Liver (tissue), 9 donors: ENCODE data around the gene LRP4. TPM values are rescaled to one million over a fixed set of nuclear protein-coding genes. Genes with fewer than 3 reads are reported as not detected.

ENCODE experiments used
- DNase-seq: peaks from one replicate; pipeline ENCODE4 v3.0.0-alpha.2; 2017; ENCODE audit warnings: low spot score
- H3K27ac ChIP-seq, 2 donors: one replicate each; pipeline ENCODE4 v1.7.0; 2013; ENCODE audit warnings: inconsistent platforms in 2 of 2, low read length in 2 of 2, control low read depth in 1 of 2, low read depth in 1 of 2, mild to moderate bottlenecking in 1 of 2
- H3K27me3 ChIP-seq, 4 donors: one replicate each; pipeline versions ENCODE4 v1.6.1 to v1.7.0; 2013; ENCODE audit warnings: low read length in 3 of 4, inconsistent platforms in 1 of 4, mild to moderate bottlenecking in 1 of 4, moderate library complexity in 1 of 4; ENCODE audit not compliant: control insufficient read depth in 4 of 4, insufficient read depth in 4 of 4
- H3K36me3 ChIP-seq, 4 donors: one replicate each; pipeline versions ENCODE4 v1.6.1 to v1.7.0; 2013; ENCODE audit warnings: low read length in 3 of 4, mild to moderate bottlenecking in 3 of 4, low read depth in 1 of 4, moderate library complexity in 1 of 4; ENCODE audit not compliant: control insufficient read depth in 4 of 4, insufficient read depth in 3 of 4
- H3K4me1 ChIP-seq, 4 donors: one replicate each; pipeline versions ENCODE4 v1.6.1 to v1.7.0; 2013; ENCODE audit warnings: low read length in 3 of 4, mild to moderate bottlenecking in 3 of 4, moderate library complexity in 1 of 4; ENCODE audit not compliant: control insufficient read depth in 4 of 4, insufficient read depth in 4 of 4
- H3K4me3 ChIP-seq, 3 donors: one replicate each; pipeline versions ENCODE4 v1.6.1 to v1.7.0; 2013; ENCODE audit warnings: low read length in 3 of 3, control low read depth in 1 of 3, low read depth in 1 of 3, mild to moderate bottlenecking in 1 of 3
- H3K9ac ChIP-seq, 2 donors: one replicate each; pipeline ENCODE4 v1.7.0; 2013; ENCODE audit warnings: low read length in 2 of 2, mild to moderate bottlenecking in 2 of 2, moderate library complexity in 2 of 2, control low read depth in 1 of 2, low read depth in 1 of 2
- H3K9me3 ChIP-seq, 4 donors: one replicate each; pipeline versions ENCODE4 v1.6.1 to v1.7.0; 2013; ENCODE audit warnings: low read length in 3 of 4; ENCODE audit not compliant: control insufficient read depth in 4 of 4
- ATF3 ChIP-seq: IDR thresholded peaks from 2 replicates; pipeline ENCODE4 v1.6.1; 2016; ENCODE audit warnings: antibody characterized with exemption
- CTCF ChIP-seq: fragments of 150-350 bp; IDR thresholded peaks from 2 replicates; pipeline ENCODE4 v1.5.1; 2017; ENCODE audit warnings: improper control_type of control experiment, low read depth, low read length; ENCODE audit not compliant: missing input control
- EGR1 ChIP-seq, 2 donors: IDR thresholded peaks; 2 replicates each; pipeline ENCODE4 v1.6.1; 2016 to 2018; ENCODE audit warnings: antibody characterized with exemption in 2 of 2, low read depth in 2 of 2
- FOXA1 ChIP-seq: IDR thresholded peaks from 2 replicates; pipeline ENCODE4 v1.6.1; 2016; ENCODE audit warnings: antibody characterized with exemption
- FOXA2 ChIP-seq: IDR thresholded peaks from 2 replicates; pipeline ENCODE4 v1.6.1; 2016; ENCODE audit warnings: antibody characterized with exemption
- GABPA ChIP-seq, 2 donors: IDR thresholded peaks in 1 of 2; conservative IDR thresholded peaks in 1 of 2; 2 replicates each; pipeline ENCODE4 v1.6.1; 2016; ENCODE audit warnings: antibody characterized with exemption in 2 of 2, mild to moderate bottlenecking in 1 of 2, moderate library complexity in 1 of 2
- HNF4A ChIP-seq, 2 donors: conservative IDR thresholded peaks; 2 replicates each; pipeline ENCODE4 v1.6.1; 2016; ENCODE audit warnings: antibody characterized with exemption in 2 of 2, mild to moderate bottlenecking in 2 of 2
- HNF4G ChIP-seq: IDR thresholded peaks from 2 replicates; pipeline ENCODE4 v1.6.1; 2016; ENCODE audit warnings: antibody characterized with exemption
- JUND ChIP-seq, 2 donors: IDR thresholded peaks; 2 replicates each; pipeline ENCODE4 v1.6.1; 2016; ENCODE audit warnings: antibody characterized with exemption in 2 of 2
- MAX ChIP-seq: IDR thresholded peaks from 2 replicates; pipeline ENCODE4 v1.6.1; 2016; ENCODE audit warnings: antibody characterized with exemption
- NR2F2 ChIP-seq: IDR thresholded peaks from 2 replicates; pipeline ENCODE4 v1.6.1; 2016; ENCODE audit warnings: antibody characterized with exemption
- RAD21 ChIP-seq, 2 donors: IDR thresholded peaks; 2 replicates each; pipeline ENCODE4 v1.6.1; 2016; ENCODE audit warnings: antibody characterized with exemption in 2 of 2, mild to moderate bottlenecking in 2 of 2
- REST ChIP-seq: IDR thresholded peaks from 2 replicates; pipeline ENCODE4 v1.6.1; 2016; ENCODE audit warnings: antibody characterized with exemption, mild to moderate bottlenecking
- RXRA ChIP-seq, 2 donors: IDR thresholded peaks; 2 replicates each; pipeline ENCODE4 v1.6.1; 2017 to 2018; ENCODE audit warnings: antibody characterized with exemption in 2 of 2, mild to moderate bottlenecking in 1 of 2
- SP1 ChIP-seq: IDR thresholded peaks from 2 replicates; pipeline ENCODE4 v1.6.1; 2018; ENCODE audit warnings: antibody characterized with exemption, mild to moderate bottlenecking
- TAF1 ChIP-seq: conservative IDR thresholded peaks from 2 replicates; pipeline ENCODE4 v1.6.1; 2016; ENCODE audit warnings: antibody characterized with exemption, mild to moderate bottlenecking
- YY1 ChIP-seq: IDR thresholded peaks from 2 replicates; pipeline ENCODE4 v1.6.1; 2016; ENCODE audit warnings: antibody characterized with exemption, mild to moderate bottlenecking
- ZBTB33 ChIP-seq: IDR thresholded peaks from 2 replicates; pipeline ENCODE4 v1.6.1; 2016; ENCODE audit warnings: antibody characterized with exemption
- WGBS: extraction: QIAGEN DNeasy Blood & Tissue Kit; methylation state at CpG from one replicate; pipeline ENCODE4 v1.1.7; 2013; 5-methylcytosine and 5-hydroxymethylcytosine counted together
- polyA plus RNA-seq, 2 donors: library from polyadenylated mRNA; stranded (reverse) in 1 of 2; unstranded in 1 of 2; fragments of 200-250 nt in 1 of 2; fragments of >200 nt in 1 of 2; fragmentation: Nextera tagmentation in 1 of 2; extraction: Ambion mirVana in 1 of 2; gene quantifications; one replicate each; pipeline versions ENCODE4 v1.2.1 to v1.2.3, GENCODE V29; 2013 to 2015
- total RNA-seq, 2 donors: library from RNA; depleted of rRNA; stranded (reverse); fragments of >200 nt; gene quantifications; one replicate each; pipeline ENCODE4 v1.2.3, GENCODE V29; 2014
- donor health status: healthy.
- donor health status: healthy.
- donor health status: healthy.
- donor health status: healthy.
- donor health status: healthy.

Gene LRP4
- total and polyA plus RNA-seq, 4 donors = 0.50 to 3.1 (median 0.90) TPM

GRCh38 chr11:46903846-46904245 is 14.5 kb downstream of the LRP4 start:
- H3K9ac ChIP-seq = no peak overlapping the region
- no peak overlapping the region for H3K4me3 ChIP-seq
- H3K27ac ChIP-seq = no peak overlapping the region
- 88% methylated on average over 10 of the region's 10 CpGs for WGBS
- TF ChIP-seq FOXA2 = no peak
- TF ChIP-seq RAD21 (IDR thresholded peaks at IDR 0.05) = no peak
- TF ChIP-seq TAF1 = no peak
- TF ChIP-seq GABPA (IDR thresholded peaks at IDR 0.05 in 1 of 2, conservative IDR thresholded peaks at IDR 0.05 in 1 of 2) = no peak
- no peak for TF ChIP-seq ATF3
- no peak for TF ChIP-seq MAX
- no peak for TF ChIP-seq HNF4A (conservative IDR thresholded peaks at IDR 0.05)
- TF ChIP-seq SP1 = no peak
- TF ChIP-seq ZBTB33 = no peak
- no peak for TF ChIP-seq CTCF
- TF ChIP-seq FOXA1 = no peak
- no peak for TF ChIP-seq NR2F2
- no peak for TF ChIP-seq HNF4G
- TF ChIP-seq RXRA (IDR thresholded peaks at IDR 0.05) = no peak
- TF ChIP-seq EGR1 (IDR thresholded peaks at IDR 0.05; ENCODE audit: low read depth in 2 of 2) = no peak
- no peaks in the 10 kb centered on the region for H3K4me1 ChIP-seq
- DNase-seq = no peak
- no peaks in the 10 kb centered on the region for H3K9me3 ChIP-seq
- H3K36me3 ChIP-seq = no peaks in the 10 kb centered on the region
- H3K27me3 ChIP-seq = no peaks in the 10 kb centered on the region

- WGBS = 92% methylated on average over 6 of the region's 6 CpGs
- Histone ChIP-seq H3K4me1 (no peaks in the 10 kb centered on the region), H3K9me3 (no peaks in the 10 kb centered on the region), H3K4me3 (no peak overlapping the region), H3K27ac (no peak overlapping the region), H3K9ac (no peak overlapping the region), H3K36me3 (no peaks in the 10 kb centered on the region), H3K27me3 (no peaks in the 10 kb centered on the region)
- no peak for TF ChIP-seq JUND (IDR thresholded peaks at IDR 0.05)
- TF ChIP-seq HNF4G = no peak
- no peak for TF ChIP-seq YY1
- no peak for TF ChIP-seq RAD21 (IDR thresholded peaks at IDR 0.05)
- no peak for TF ChIP-seq SP1
- no peak for TF ChIP-seq HNF4A (conservative IDR thresholded peaks at IDR 0.05)
- TF ChIP-seq ATF3 = no peak
- TF ChIP-seq GABPA (IDR thresholded peaks at IDR 0.05 in 1 of 2, conservative IDR thresholded peaks at IDR 0.05 in 1 of 2) = no peak
- no peak for TF ChIP-seq NR2F2
- TF ChIP-seq TAF1 = no peak
- no peak for TF ChIP-seq CTCF
- TF ChIP-seq FOXA1 = no peak
- no peak for TF ChIP-seq REST
- no peak for TF ChIP-seq RXRA (IDR thresholded peaks at IDR 0.05)
- TF ChIP-seq ZBTB33 = no peak
- no peak for TF ChIP-seq MAX
- TF ChIP-seq EGR1 (IDR thresholded peaks at IDR 0.05; ENCODE audit: low read depth in 2 of 2) = no peak
- no peak for TF ChIP-seq FOXA2
- no peak for DNase-seq
These were observed 15.7 kb downstream of the LRP4 start for GRCh38 chr11:46902694-46903093.
